GM23248 (cell line): ENCODE data around the gene PLPP6.

Experiments
- EZH2 ChIP-seq: fragments of 200-600 bp; sonication (generic); IDR thresholded peaks from 2 replicates; pipeline ENCODE4 v1.6.1; 2018; ENCODE audit warnings: antibody characterized with exemption, mild to moderate bottlenecking; ENCODE audit not compliant: insufficient read depth, poor library complexity, severe bottlenecking
- EZH2phosphoT487 ChIP-seq: fragments of 200-600 bp; sonication (generic); IDR thresholded peaks from 2 replicates; pipeline ENCODE4 v1.6.1; 2018; ENCODE audit warnings: antibody characterized with exemption, moderate library complexity, mild to moderate bottlenecking, low read depth; ENCODE audit not compliant: insufficient read depth

DNA sequence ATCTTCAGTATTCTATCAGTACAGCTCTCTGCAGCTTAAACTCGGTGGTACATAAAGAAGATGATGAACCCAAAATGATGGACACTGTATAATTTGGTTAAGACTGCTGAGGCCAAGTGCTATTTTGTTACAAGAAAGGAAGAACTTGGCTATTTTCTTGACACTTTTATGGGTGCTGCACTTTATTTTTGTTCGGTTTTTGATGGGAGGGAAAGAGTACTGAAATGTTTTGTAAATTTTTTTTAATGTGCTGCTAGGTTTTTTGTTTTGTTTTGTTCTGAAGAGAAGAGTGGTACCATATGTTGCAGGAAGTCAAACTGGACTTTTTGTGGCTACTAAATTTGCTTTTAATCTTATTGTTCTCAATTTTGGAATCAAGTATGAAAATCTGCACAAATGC lies 43.9 kb downstream of the PLPP6 start:
- TF ChIP-seq EZH2 (no peak), EZH2phosphoT487 (no peak)
